Rectal smooth muscle tissue (tissue), 1 donor: ENCODE data around the gene SS18L1.

ENCODE experiments used
- H3K27ac ChIP-seq: one replicate; pipeline ENCODE4 v1.7.0; 2013; ENCODE audit warnings: low read depth, low read length, inconsistent platforms
- H3K27me3 ChIP-seq: one replicate; pipeline ENCODE4 v1.7.0; 2013; ENCODE audit warnings: low read length; ENCODE audit not compliant: control insufficient read depth, insufficient read depth
- H3K36me3 ChIP-seq: one replicate; pipeline ENCODE4 v1.7.0; 2013; ENCODE audit warnings: low read length; ENCODE audit not compliant: control insufficient read depth, insufficient read depth
- H3K4me1 ChIP-seq: one replicate; pipeline ENCODE4 v1.7.0; 2013; ENCODE audit warnings: low read length; ENCODE audit not compliant: control insufficient read depth, insufficient read depth
- H3K4me3 ChIP-seq: one replicate; pipeline ENCODE4 v1.7.0; 2013; ENCODE audit warnings: low read length
- H3K9ac ChIP-seq: one replicate; pipeline ENCODE4 v1.7.0; 2013; ENCODE audit warnings: low read length

The SS18L1 gene

GRCh38 chr20:62164879-62165761 is 21.6 kb downstream of the SS18L1 start:
- Histone ChIP-seq H3K27ac (no peak overlapping the region), H3K4me1 (no peaks in the 10 kb centered on the region), H3K27me3 (no peaks in the 10 kb centered on the region), H3K36me3 (peaks cover 36% of the 10 kb centered on the region), H3K9ac (no peak overlapping the region), H3K4me3 (no peak overlapping the region)

GRCh38 chr20:62165762-62166399 is 22.3 kb downstream of the SS18L1 start:
- Histone ChIP-seq H3K27me3 (no peaks in the 10 kb centered on the region), H3K4me3 (no peak overlapping the region), H3K36me3 (peaks cover 35% of the 10 kb centered on the region), H3K4me1 (no peaks in the 10 kb centered on the region), H3K9ac (no peak overlapping the region), H3K27ac (no peak overlapping the region)

GRCh38 chr20:62167474-62167873 is 23.9 kb downstream of the SS18L1 start:
- no peak overlapping the region for H3K9ac ChIP-seq
- H3K4me3 ChIP-seq: no peak overlapping the region
- no peaks in the 10 kb centered on the region for H3K4me1 ChIP-seq
- no peaks in the 10 kb centered on the region for H3K27me3 ChIP-seq
- H3K36me3 ChIP-seq: peaks cover 24% of the 10 kb centered on the region
- H3K27ac ChIP-seq: no peak overlapping the region

- H3K36me3 ChIP-seq: peaks cover 18% of the 10 kb centered on the region
- H3K27me3 ChIP-seq: no peaks in the 10 kb centered on the region
- no peak overlapping the region for H3K4me3 ChIP-seq
- no peaks in the 10 kb centered on the region for H3K4me1 ChIP-seq
- H3K27ac ChIP-seq: no peak overlapping the region
- no peak overlapping the region for H3K9ac ChIP-seq
Measured at GRCh38 chr20:62168061-62168460, 24.5 kb downstream of the SS18L1 start.

GRCh38 chr20:62168890-62169435 is 25.4 kb downstream of the SS18L1 start:
- H3K4me1 ChIP-seq: no peaks in the 10 kb centered on the region
- no peaks in the 10 kb centered on the region for H3K27me3 ChIP-seq
- no peak overlapping the region for H3K9ac ChIP-seq
- H3K4me3 ChIP-seq: no peak overlapping the region
- no peak overlapping the region for H3K27ac ChIP-seq
- H3K36me3 ChIP-seq: peaks cover 18% of the 10 kb centered on the region

GRCh38 chr20:62170536-62170935 is 27.0 kb downstream of the SS18L1 start:
- peaks cover 12% of the 10 kb centered on the region for H3K36me3 ChIP-seq
- no peak overlapping the region for H3K4me3 ChIP-seq
- H3K27me3 ChIP-seq: no peaks in the 10 kb centered on the region
- H3K9ac ChIP-seq: no peak overlapping the region
- H3K27ac ChIP-seq: no peak overlapping the region
- H3K4me1 ChIP-seq: no peaks in the 10 kb centered on the region

- no peak overlapping the region for H3K9ac ChIP-seq
- no peak overlapping the region for H3K4me3 ChIP-seq
- H3K4me1 ChIP-seq: no peaks in the 10 kb centered on the region
- no peak overlapping the region for H3K27ac ChIP-seq
- H3K36me3 ChIP-seq: peaks cover 6% of the 10 kb centered on the region
- H3K27me3 ChIP-seq: no peaks in the 10 kb centered on the region
Measured at GRCh38 chr20:62171245-62171644, 27.7 kb downstream of the SS18L1 start.

GRCh38 chr20:62172666-62173065 is 29.1 kb downstream of the SS18L1 start:
- H3K27ac ChIP-seq: no peak overlapping the region

GRCh38 chr20:62174021-62174804 is 30.6 kb downstream of the SS18L1 start:
- Histone ChIP-seq H3K9ac (no peak overlapping the region), H3K27ac (no peak overlapping the region), H3K4me1 (no peaks in the 10 kb centered on the region), H3K27me3 (no peaks in the 10 kb centered on the region), H3K36me3 (peaks cover 5% of the 10 kb centered on the region), H3K4me3 (no peak overlapping the region)

More at GRCh38 chr20:62172666-62173065, 29.1 kb downstream of the SS18L1 start:
- Histone ChIP-seq H3K36me3 (peaks cover 5% of the 10 kb centered on the region), H3K27me3 (no peaks in the 10 kb centered on the region), H3K4me3 (no peak overlapping the region), H3K9ac (no peak overlapping the region), H3K4me1 (no peaks in the 10 kb centered on the region)

GRCh38 chr20:62174870-62175624 is 31.5 kb downstream of the SS18L1 start:
- no peak overlapping the region for H3K9ac ChIP-seq
- H3K27me3 ChIP-seq: no peaks in the 10 kb centered on the region
- peaks cover 5% of the 10 kb centered on the region for H3K36me3 ChIP-seq

GRCh38 chr20:62175711-62176110 is 32.1 kb downstream of the SS18L1 start:
- peaks cover 5% of the 10 kb centered on the region for H3K36me3 ChIP-seq
- H3K27me3 ChIP-seq: no peaks in the 10 kb centered on the region
- H3K27ac ChIP-seq: no peak overlapping the region
- no peaks in the 10 kb centered on the region for H3K4me1 ChIP-seq
- no peak overlapping the region for H3K4me3 ChIP-seq
- H3K9ac ChIP-seq: no peak overlapping the region

More at GRCh38 chr20:62174870-62175624, 31.5 kb downstream of the SS18L1 start:
- Histone ChIP-seq H3K4me1 (no peaks in the 10 kb centered on the region), H3K4me3 (no peak overlapping the region), H3K27ac (no peak overlapping the region)
